HG02763 (cell line): ENCODE results near the gene CR1L.
"Not testable (repeated sequence)": the region's sequence is repeated elsewhere in the genome, so short reads cannot be mapped to it uniquely, and the experiment has no call there.

Source experiments
- ATAC-seq: cut with Tn5 transposase; IDR thresholded peaks from one replicate; pipeline ENCODE4 v1.9.1; 2021; ENCODE audit warnings: mild to moderate bottlenecking, moderate library complexity; ENCODE audit not compliant: unreplicated experiment

CR1L gene

GRCh38 chr1:207644852-207645634 lies at the start of gene CR1L:
CR1L (plus strand) TSS chr1:207645133; CDS start chr1:207645234, 101 bp downstream.
- peak; percentile 70 for ATAC-seq

- ATAC-seq, result no peak
Measured at GRCh38 chr1:207603777-207604176, 41.2 kb upstream of the CR1L start.

GRCh38 chr1:207605444-207606361 lies 39.2 kb upstream of the CR1L start:
- no peak for ATAC-seq

GRCh38 chr1:207606362-207606755 lies 38.6 kb upstream of the CR1L start:
- ATAC-seq, result no peak

GRCh38 chr1:207612762-207613161 lies 32.2 kb upstream of the CR1L start:
- ATAC-seq, result no peak

- peak; percentile 76 for ATAC-seq
Measured at GRCh38 chr1:207619871-207620542, 24.9 kb upstream of the CR1L start.

- ATAC-seq, result no peak
Measured at GRCh38 chr1:207620543-207620893, 24.4 kb upstream of the CR1L start.

- not testable (repeated sequence) for ATAC-seq
Measured at GRCh38 chr1:207625504-207626071, 19.3 kb upstream of the CR1L start.

- no peak for ATAC-seq
Measured at GRCh38 chr1:207626972-207627337, 18.0 kb upstream of the CR1L start.

GRCh38 chr1:207627496-207627895 lies 17.4 kb upstream of the CR1L start:
- no peak for ATAC-seq

GRCh38 chr1:207628776-207629175 lies 16.2 kb upstream of the CR1L start:
- ATAC-seq, result no peak

GRCh38 chr1:207631137-207631536 lies 13.8 kb upstream of the CR1L start:
- no peak for ATAC-seq

- no peak for ATAC-seq
Measured at GRCh38 chr1:207633226-207633625, 11.7 kb upstream of the CR1L start.

- ATAC-seq, result not testable (repeated sequence)
Measured at GRCh38 chr1:207633699-207634289, 11.1 kb upstream of the CR1L start.

- not testable (repeated sequence) for ATAC-seq
Measured at GRCh38 chr1:207634293-207634692, 10.6 kb upstream of the CR1L start.

- ATAC-seq, result not testable (repeated sequence)
Measured at GRCh38 chr1:207635569-207636186, 9.3 kb upstream of the CR1L start.

GRCh38 chr1:207638487-207639145 lies 6.3 kb upstream of the CR1L start:
- ATAC-seq, result not testable (repeated sequence)

GRCh38 chr1:207639362-207639761 lies 5.6 kb upstream of the CR1L start:
- not testable (repeated sequence) for ATAC-seq

- no peak for ATAC-seq
Measured at GRCh38 chr1:207644166-207644851, 624 bp upstream of the CR1L start.
